Endothelial cell (in vitro differentiated cells): ENCODE measurements around the gene IFITM1. TPM values are rescaled to one million over a fixed set of nuclear protein-coding genes. Genes with fewer than 3 reads are reported as not detected.
"Not testable (repeated sequence)": the region's sequence is repeated elsewhere in the genome, so short reads cannot be mapped to it uniquely, and the experiment has no call there.

Experiments
- DNase-seq: peaks from one replicate; pipeline ENCODE4 v3.0.0; 2021; ENCODE audit warnings: low spot score
- H3K27ac Mint-ChIP-seq: one replicate; pipeline ENCODE4 v1.8.0; 2021; ENCODE audit warnings: mixed read lengths, inconsistent platforms; ENCODE audit not compliant: unreplicated experiment
- H3K27me3 Mint-ChIP-seq: one replicate; pipeline ENCODE4 v1.8.0; 2021; ENCODE audit warnings: mild to moderate bottlenecking, moderate library complexity, mixed read lengths, inconsistent platforms; ENCODE audit not compliant: unreplicated experiment
- H3K36me3 Mint-ChIP-seq: one replicate; pipeline ENCODE4 v1.8.0; 2021; ENCODE audit warnings: mild to moderate bottlenecking, low read depth, mixed read lengths, inconsistent platforms; ENCODE audit not compliant: unreplicated experiment
- H3K4me1 Mint-ChIP-seq: one replicate; pipeline ENCODE4 v1.8.0; 2021; ENCODE audit warnings: mild to moderate bottlenecking, mixed read lengths, inconsistent platforms; ENCODE audit not compliant: unreplicated experiment
- H3K4me3 Mint-ChIP-seq: one replicate; pipeline ENCODE4 v1.8.0; 2021; ENCODE audit warnings: mild to moderate bottlenecking, mixed read lengths, inconsistent platforms; ENCODE audit not compliant: unreplicated experiment
- H3K9me3 Mint-ChIP-seq: one replicate; pipeline ENCODE4 v1.8.0; 2021; ENCODE audit warnings: mixed read lengths, inconsistent platforms; ENCODE audit not compliant: unreplicated experiment
- CTCF ChIP-seq: fragments of 200-600 bp; sonication (generic); IDR thresholded peaks from one replicate; pipeline ENCODE4 v1.5.0; 2021; ENCODE audit warnings: antibody characterized with exemption; ENCODE audit not compliant: unreplicated experiment
- long read RNA-seq: library from polyadenylated mRNA; unstranded; transcript quantifications from one replicate; pipeline ENCODE4 v2.0.0, GENCODE V29; 2020; ENCODE audit not compliant: unreplicated experiment
- total RNA-seq: library from RNA; stranded (reverse); fragmentation: NEBNext Ultra II Directional; extraction: Animal tissue kit (Norgen Biotek cat#: 25700); gene quantifications from one replicate; pipeline ENCODE4 v1.2.1, GENCODE V29; 2021; ENCODE audit not compliant: unreplicated experiment

IFITM1 gene
- 23.4 TPM for total RNA-seq
- long read RNA-seq, transcript IFITM1-202 (2 exons, 855 nt), result major isoform, 24 of 25 reads
- long read RNA-seq, partial matches to known transcripts, result 0 of 25 reads
- long read RNA-seq, other reads (novel, unspliced or antisense), result 1 of 25 reads

GRCh38 chr11:313787-314553, at the start of gene IFITM1:
TSS of gene IFITM1 (plus strand) at chr11:314040. CDS start at chr11:314171, 131 bp downstream.
- TF ChIP-seq CTCF, result no peak
- Mint-ChIP-seq H3K36me3 (peaks cover 12% of the 10 kb centered on the region), H3K4me1 (peaks cover 44% of the 10 kb centered on the region), H3K27ac (peak within 1 kb of the TSS; percentile 44), H3K27me3 (peaks cover 13% of the 10 kb centered on the region), H3K9me3 (no peaks in the 10 kb centered on the region), H3K4me3 (peak within 1 kb of the TSS; percentile 65)
- no peak for DNase-seq

- no peak for TF ChIP-seq CTCF
- Mint-ChIP-seq H3K9me3 (no peaks in the 10 kb centered on the region), H3K27ac (no peak overlapping the region), H3K4me1 (no peaks in the 10 kb centered on the region), H3K4me3 (peak overlapping the region; percentile 62), H3K27me3 (peaks cover 2% of the 10 kb centered on the region), H3K36me3 (peaks cover 7% of the 10 kb centered on the region)
- no peak for DNase-seq
Observed at GRCh38 chr11:266676-267439, 47.0 kb upstream of the IFITM1 start.

- Mint-ChIP-seq H3K4me3 (no peak overlapping the region), H3K9me3 (no peaks in the 10 kb centered on the region), H3K36me3 (peaks cover 7% of the 10 kb centered on the region), H3K4me1 (no peaks in the 10 kb centered on the region), H3K27me3 (peaks cover 2% of the 10 kb centered on the region), H3K27ac (no peak overlapping the region)
- no peak for DNase-seq
- no peak for TF ChIP-seq CTCF
Observed at GRCh38 chr11:267491-267994, 46.3 kb upstream of the IFITM1 start.

GRCh38 chr11:268716-269145, 45.1 kb upstream of the IFITM1 start:
- H3K4me1 Mint-ChIP-seq, H3K9me3 Mint-ChIP-seq, H3K4me3 Mint-ChIP-seq, DNase-seq, H3K36me3 Mint-ChIP-seq, H3K27ac Mint-ChIP-seq, H3K27me3 Mint-ChIP-seq: not testable (repeated sequence)

- Mint-ChIP-seq H3K27ac (no peak overlapping the region), H3K4me1 (no peaks in the 10 kb centered on the region), H3K4me3 (no peak overlapping the region), H3K27me3 (peaks cover 2% of the 10 kb centered on the region), H3K9me3 (no peaks in the 10 kb centered on the region), H3K36me3 (peaks cover 7% of the 10 kb centered on the region)
- DNase-seq, result no peak
- no peak for TF ChIP-seq CTCF
Observed at GRCh38 chr11:269146-269890, 44.5 kb upstream of the IFITM1 start.
